HCT116 (cell line): Measurements from ENCODE around the gene COBLL1. TPM values are rescaled to one million over a fixed set of nuclear protein-coding genes. Genes with fewer than 3 reads are reported as not detected.

Experiments used
- ATAC-seq: fragments of 200-7000 bp; cut with Tn5 transposase; 2 replicates; pipeline ENCODE4 v1.9.1; 2020; ENCODE audit warnings: mild to moderate bottlenecking, moderate library complexity
- BruUV-seq: library from RNA; stranded (reverse); fragments of 400-500 nt; replicated peaks from 2 replicates; lab custom pipeline; 2021; lab: Mats Ljungman, UMichigan
- CTCF ChIA-PET: fragments of 300-600 bp; sonication (Branson Sonifier 250); formaldehyde crosslinking; loops from one replicate; lab custom pipeline; 2021; ENCODE audit warnings: antibody characterized with exemption; lab: Charles Lee
- POLR2A ChIA-PET: fragments of 300-600, 350-600 bp; sonication (Branson Sonifier 250); formaldehyde crosslinking; loops from one replicate; lab custom pipeline; 2021; ENCODE audit warnings: antibody characterized with exemption; lab: Charles Lee
- RAD21 ChIA-PET, 2 experiments: fragments of 300-600 bp; sonication (Branson Sonifier 250); formaldehyde crosslinking; loops; one replicate each; lab custom pipeline; 2023; ENCODE audit warnings: low total read pairs in 2 of 2; ENCODE audit not compliant: uncharacterized antibody in 2 of 2, unreplicated experiment in 2 of 2, low non-redundant PET in 1 of 2; lab: Charles Lee
- DNase-seq: peaks from one replicate; pipeline ENCODE4 v3.0.0-alpha.2; 2010; ENCODE audit warnings: low read depth, low spot score
- H2AFZ ChIP-seq: fragments of 200-600 bp; shearing (Covaris generic), sonication (generic); 2 replicates; pipeline ENCODE4 v1.6.1; 2017; ENCODE audit warnings: low read depth, mixed run types, mixed read lengths, antibody characterized with exemption, low read length; ENCODE audit not compliant: poor library complexity, severe bottlenecking
- H3K27ac ChIP-seq: 2 replicates; pipeline ENCODE4 v1.5.1; 2012; ENCODE audit warnings: low read depth, low read length
- H3K27me3 ChIP-seq: fragments of 200-600 bp; sonication (generic); 2 replicates; pipeline ENCODE4 v1.6.1; 2016; ENCODE audit warnings: mixed run types, low read length, mixed read lengths; ENCODE audit not compliant: insufficient read depth
- H3K36me3 ChIP-seq, 2 experiments: fragments of 200-500 bp in 1 of 2; fragments of 200-600 bp in 1 of 2; sonication (Bioruptor generic) in 1 of 2; sonication (generic) in 1 of 2; 2 replicates each; pipeline versions ENCODE4 v1.5.1 to v1.6.1; 2014 to 2016; ENCODE audit warnings: low read length in 2 of 2, inconsistent platforms in 1 of 2, mixed read lengths in 1 of 2, mixed run types in 1 of 2; ENCODE audit not compliant: insufficient read depth in 2 of 2, control insufficient read depth in 1 of 2
- H3K4me1 ChIP-seq, 2 experiments: fragments of 200-600 bp in 1 of 2; sonication (generic) in 1 of 2; 2 replicates each; pipeline versions ENCODE4 v1.5.1 to v1.6.1; 2012 to 2017; ENCODE audit warnings: low read length in 2 of 2, inconsistent platforms in 1 of 2, mild to moderate bottlenecking in 1 of 2, mixed read lengths in 1 of 2, mixed run types in 1 of 2, moderate library complexity in 1 of 2; ENCODE audit not compliant: insufficient read depth in 2 of 2, control insufficient read depth in 1 of 2
- H3K4me2 ChIP-seq: fragments of 200-600 bp; sonication (generic); 2 replicates; pipeline ENCODE4 v1.6.1; 2017; ENCODE audit warnings: mixed run types, low read length, mixed read lengths
- H3K4me3 ChIP-seq, 2 experiments: fragments of 200-600 bp in 1 of 2; sonication (generic) in 1 of 2; replicated peaks in 1 of 2; 2 replicates each; pipeline ENCODE4 v1.5.1; 2011 to 2016; ENCODE audit warnings: low read length in 2 of 2, control low read depth in 1 of 2, low read depth in 1 of 2, mild to moderate bottlenecking in 1 of 2, mixed read lengths in 1 of 2, mixed run types in 1 of 2
- H3K79me2 ChIP-seq: fragments of 200-600 bp; sonication (generic); 2 replicates; pipeline ENCODE4 v1.6.1; 2017; ENCODE audit warnings: mild to moderate bottlenecking, mixed run types, low read length, moderate library complexity, mixed read lengths; ENCODE audit not compliant: insufficient read depth
- H3K9ac ChIP-seq: fragments of 200-600 bp; sonication (generic); 2 replicates; pipeline ENCODE4 v1.6.1; 2016; ENCODE audit warnings: low read length, mixed read lengths
- H3K9me2 ChIP-seq: fragments of 200-600 bp; sonication (generic), shearing (Covaris generic); 2 replicates; pipeline ENCODE4 v1.6.1; 2017; ENCODE audit warnings: mixed run types, mild to moderate bottlenecking, moderate library complexity; ENCODE audit not compliant: insufficient read depth
- H3K9me3 ChIP-seq, 2 experiments: fragments of 200-500 bp in 1 of 2; fragments of 200-600 bp in 1 of 2; sonication (Bioruptor generic) in 1 of 2; sonication (generic) in 1 of 2; 2 replicates each; pipeline ENCODE4 v1.6.1; 2014 to 2017; ENCODE audit warnings: low read length in 2 of 2, mixed read lengths in 2 of 2, inconsistent platforms in 1 of 2, low read depth in 1 of 2, mild to moderate bottlenecking in 1 of 2, mixed run types in 1 of 2, moderate library complexity in 1 of 2; ENCODE audit not compliant: control insufficient read depth in 1 of 2, insufficient read depth in 1 of 2
- H4K20me1 ChIP-seq: fragments of 200-600 bp; sonication (generic), shearing (Covaris generic); 2 replicates; pipeline ENCODE4 v1.6.1; 2017; ENCODE audit warnings: mixed run types, mild to moderate bottlenecking, moderate library complexity; ENCODE audit not compliant: insufficient read depth
- CBX3 ChIP-seq: IDR thresholded peaks from 2 replicates; pipeline ENCODE4 v1.6.1; 2012; ENCODE audit warnings: low read depth
- EGR1 ChIP-seq: IDR thresholded peaks from 2 replicates; pipeline ENCODE4 v1.6.1; 2012; ENCODE audit warnings: low read depth
- ELF1 ChIP-seq: IDR thresholded peaks from 2 replicates; pipeline ENCODE4 v1.6.1; 2012; ENCODE audit warnings: low read depth, borderline replicate concordance
- EZH2phosphoT487 ChIP-seq: fragments of 200-600 bp; IDR thresholded peaks from 2 replicates; pipeline ENCODE4 v1.6.1; 2018; ENCODE audit warnings: antibody characterized with exemption, borderline replicate concordance
- FOSL1 ChIP-seq: IDR thresholded peaks from 2 replicates; pipeline ENCODE4 v1.6.1; 2012; ENCODE audit warnings: low read depth
- JUND ChIP-seq: IDR thresholded peaks from 2 replicates; pipeline ENCODE4 v1.6.1; 2012
- MAX ChIP-seq: IDR thresholded peaks from 2 replicates; pipeline ENCODE4 v1.6.1; 2012
- POLR2A ChIP-seq: IDR thresholded peaks from 2 replicates; pipeline ENCODE4 v1.7.0; 2011; ENCODE audit warnings: borderline replicate concordance; ENCODE audit not compliant: insufficient read depth, insufficient read length; ENCODE audit errors: extremely low read depth
- POLR2AphosphoS5 ChIP-seq: IDR thresholded peaks from 2 replicates; pipeline ENCODE4 v1.6.1; 2011; ENCODE audit warnings: mild to moderate bottlenecking, low read depth, low read length, moderate library complexity
- RAD21 ChIP-seq: IDR thresholded peaks from 2 replicates; pipeline ENCODE4 v1.6.1; 2012; ENCODE audit warnings: low read depth, mild to moderate bottlenecking
- SIN3A ChIP-seq: IDR thresholded peaks from 2 replicates; pipeline ENCODE4 v1.6.1; 2012; ENCODE audit warnings: low read depth
- SP1 ChIP-seq: IDR thresholded peaks from 2 replicates; pipeline ENCODE4 v1.6.1; 2012; ENCODE audit warnings: low read depth
- SRF ChIP-seq: IDR thresholded peaks from 2 replicates; pipeline ENCODE4 v1.6.1; 2012; ENCODE audit warnings: low read depth
- TCF7L2 ChIP-seq: IDR thresholded peaks from 2 replicates; pipeline ENCODE4 v1.7.0; 2011; ENCODE audit warnings: borderline replicate concordance, inconsistent platforms; ENCODE audit not compliant: insufficient read depth, insufficient read length; ENCODE audit errors: extremely low read depth
- YY1 ChIP-seq: IDR thresholded peaks from 2 replicates; pipeline ENCODE4 v1.6.1; 2011; ENCODE audit warnings: low read length, low read depth, moderate library complexity, mild to moderate bottlenecking; ENCODE audit not compliant: insufficient replicate concordance; ENCODE audit errors: extremely low read depth
- intact Hi-C: fragments of 100-400 bp; cut with micrococcal nuclease; formaldehyde crosslinking; loops from 2 replicates; pipeline ENCODE4 v1.10.0; 2022
- total RNA-seq: library from RNA; stranded (reverse); gene quantifications from one replicate; pipeline ENCODE4 v1.2.1, GENCODE V29; 2021; ENCODE audit not compliant: unreplicated experiment
- TF ChIP-seq, protein P1 (sequence below): IDR thresholded peaks from 2 replicates; pipeline ENCODE4 v1.6.1; 2011; ENCODE audit warnings: mild to moderate bottlenecking, low read length, moderate library complexity; ENCODE audit not compliant: insufficient replicate concordance; ENCODE audit errors: extremely low read depth

Gene COBLL1
- total RNA-seq, 1 experiment from 2014 or later, result 3.6 TPM

- no peak for ATAC-seq
- Histone ChIP-seq H3K27ac (no peak overlapping the region), H3K79me2 (no peaks in the 10 kb centered on the region), H3K4me1 (peaks cover 0 to 4% of the 10 kb centered on the region in 2 experiments; a peak in 1 of 4 replicates), H3K27me3 (no peaks in the 10 kb centered on the region), H3K4me3 (no peak overlapping the region), H3K9me3 (no peaks in the 10 kb centered on the region), H3K9ac (no peak overlapping the region), H3K4me2 (no peak overlapping the region), H2AFZ (no peak overlapping the region), H3K9me2 (no peaks in the 10 kb centered on the region), H3K36me3 (no peaks in the 10 kb centered on the region), H4K20me1 (no peaks in the 10 kb centered on the region)
- TF ChIP-seq SP1 (no peak), EZH2phosphoT487 (no peak), SIN3A (no peak), EGR1 (no peak), JUND (no peak), MAX (no peak), TCF7L2 (no peak)
- intact Hi-C loops, result no loop called here
- no peak for DNase-seq
- BruUV-seq, result no TSS peak
- ChIA-PET POLR2A (no interaction called here), RAD21 (no interaction called here), CTCF (no interaction called here)
Measured at GRCh38 chr2:164794432-164795231, 47.0 kb downstream of the COBLL1 start.

- H3K9ac ChIP-seq, result no peak overlapping the region
- H3K27me3 ChIP-seq, result no peaks in the 10 kb centered on the region
- ChIA-PET POLR2A (no interaction called here), CTCF (no interaction called here), RAD21 (no interaction called here)
- H3K27ac ChIP-seq, result no peak overlapping the region
- no peaks in the 10 kb centered on the region for H3K9me2 ChIP-seq
- DNase-seq (no peak), ATAC-seq (no peak)
- H3K4me3 ChIP-seq, result no peak overlapping the region
- no TSS peak for BruUV-seq
- peaks cover 0 to 4% of the 10 kb centered on the region in 2 experiments; a peak in 1 of 4 replicates for H3K4me1 ChIP-seq
- intact Hi-C loops, result no loop called here
- no peak overlapping the region for H2AFZ ChIP-seq
- no peaks in the 10 kb centered on the region for H3K9me3 ChIP-seq
- no peaks in the 10 kb centered on the region for H4K20me1 ChIP-seq
- no peak overlapping the region for H3K4me2 ChIP-seq
- no peaks in the 10 kb centered on the region for H3K79me2 ChIP-seq
- H3K36me3 ChIP-seq, result no peaks in the 10 kb centered on the region
- no peak for TF ChIP-seq TCF7L2
- no peak for TF ChIP-seq SRF
- TF ChIP-seq ELF1, result no peak
- no peak for TF ChIP-seq CBX3
- no peak for TF ChIP-seq POLR2AphosphoS5
- no peak for TF ChIP-seq SP1
- TF ChIP-seq POLR2A, result no peak
- TF ChIP-seq FOSL1, result no peak
- TF ChIP-seq YY1, result no peak
- TF ChIP-seq, protein P1, sequence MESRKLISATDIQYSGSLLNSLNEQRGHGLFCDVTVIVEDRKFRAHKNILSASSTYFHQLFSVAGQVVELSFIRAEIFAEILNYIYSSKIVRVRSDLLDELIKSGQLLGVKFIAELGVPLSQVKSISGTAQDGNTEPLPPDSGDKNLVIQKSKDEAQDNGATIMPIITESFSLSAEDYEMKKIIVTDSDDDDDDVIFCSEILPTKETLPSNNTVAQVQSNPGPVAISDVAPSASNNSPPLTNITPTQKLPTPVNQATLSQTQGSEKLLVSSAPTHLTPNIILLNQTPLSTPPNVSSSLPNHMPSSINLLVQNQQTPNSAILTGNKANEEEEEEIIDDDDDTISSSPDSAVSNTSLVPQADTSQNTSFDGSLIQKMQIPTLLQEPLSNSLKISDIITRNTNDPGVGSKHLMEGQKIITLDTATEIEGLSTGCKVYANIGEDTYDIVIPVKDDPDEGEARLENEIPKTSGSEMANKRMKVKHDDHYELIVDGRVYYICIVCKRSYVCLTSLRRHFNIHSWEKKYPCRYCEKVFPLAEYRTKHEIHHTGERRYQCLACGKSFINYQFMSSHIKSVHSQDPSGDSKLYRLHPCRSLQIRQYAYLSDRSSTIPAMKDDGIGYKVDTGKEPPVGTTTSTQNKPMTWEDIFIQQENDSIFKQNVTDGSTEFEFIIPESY, result no peak
- no peak for TF ChIP-seq EZH2phosphoT487
- no peak for TF ChIP-seq RAD21
- no peak for TF ChIP-seq JUND
Measured at GRCh38 chr2:164794016-164794415, 47.6 kb downstream of the COBLL1 start.
